Keratinocyte (primary cell): ENCODE results near the gene JCAD. TPM values are rescaled to one million over a fixed set of nuclear protein-coding genes. Genes with fewer than 3 reads are reported as not detected.

Source experiments
- DNase-seq: peaks from one replicate; pipeline ENCODE4 v3.0.0-alpha.2; 2011; ENCODE audit warnings: low read depth, missing footprints, low spot score
- FAIRE-seq: peaks from 2 replicates; lab custom pipeline; 2011; peaks lifted over from hg19 to GRCh38; lab: Jason Lieb, UNC
- H2AFZ ChIP-seq: 2 replicates; pipeline ENCODE4 v1.6.0; 2012; ENCODE audit warnings: low read length, control low read depth, inconsistent platforms; ENCODE audit not compliant: control insufficient read depth
- H3K27ac ChIP-seq: 2 replicates; pipeline ENCODE4 v1.5.1; 2011; ENCODE audit warnings: low read length; ENCODE audit not compliant: control insufficient read depth, insufficient read depth
- H3K27me3 ChIP-seq: 3 replicates; pipeline ENCODE4 v1.6.0; 2011; ENCODE audit warnings: low read length; ENCODE audit not compliant: control insufficient read depth, insufficient read depth; ENCODE audit errors: extremely low read depth
- H3K36me3 ChIP-seq, 2 experiments: 2 replicates in 1 of 2; 3 replicates in 1 of 2; pipeline ENCODE4 v1.5.1; 2011; ENCODE audit warnings: low read length in 2 of 2, mild to moderate bottlenecking in 1 of 2; ENCODE audit not compliant: control insufficient read depth in 2 of 2, insufficient read depth in 2 of 2; ENCODE audit errors: extremely low read depth in 1 of 2
- H3K4me1 ChIP-seq: 3 replicates; pipeline ENCODE4 v1.5.1; 2011; ENCODE audit warnings: low read length; ENCODE audit not compliant: control insufficient read depth, insufficient read depth; ENCODE audit errors: extremely low read depth
- H3K4me2 ChIP-seq: 3 replicates; pipeline ENCODE4 v1.6.0; 2011; ENCODE audit warnings: low read depth, low read length; ENCODE audit not compliant: control insufficient read depth, insufficient read depth; ENCODE audit errors: extremely low read depth
- H3K4me3 ChIP-seq, 3 experiments: fragments of 200-600 bp in 1 of 3; sonication (generic) in 1 of 3; 2 replicates in 2 of 3; 3 replicates in 1 of 3; pipeline ENCODE4 v1.5.1; 2011 to 2016; ENCODE audit warnings: low read length in 3 of 3, mild to moderate bottlenecking in 3 of 3, control low read depth in 2 of 3, inconsistent platforms in 1 of 3, low read depth in 1 of 3, mixed read lengths in 1 of 3, mixed run types in 1 of 3, moderate library complexity in 1 of 3; ENCODE audit not compliant: control insufficient read depth in 2 of 3, insufficient read depth in 2 of 3; ENCODE audit errors: extremely low read depth in 1 of 3
- H3K79me2 ChIP-seq: 2 replicates; pipeline ENCODE4 v1.6.0; 2012; ENCODE audit warnings: low read length; ENCODE audit not compliant: control insufficient read depth, insufficient read depth
- H3K9ac ChIP-seq: 3 replicates; pipeline ENCODE4 v1.6.0; 2011; ENCODE audit warnings: low read length; ENCODE audit not compliant: control insufficient read depth, insufficient read depth; ENCODE audit errors: extremely low read depth
- H3K9me1 ChIP-seq: 3 replicates; pipeline ENCODE4 v1.6.0; 2011; ENCODE audit warnings: low read length; ENCODE audit not compliant: control insufficient read depth, insufficient read depth; ENCODE audit errors: extremely low read depth
- H3K9me3 ChIP-seq: 2 replicates; pipeline ENCODE4 v1.5.1; 2012; ENCODE audit warnings: low read depth, low read length; ENCODE audit not compliant: control insufficient read depth
- H4K20me1 ChIP-seq: 3 replicates; pipeline ENCODE4 v1.6.0; 2011; ENCODE audit warnings: low read length; ENCODE audit not compliant: control insufficient read depth, insufficient read depth; ENCODE audit errors: extremely low read depth
- CTCF ChIP-seq, 3 experiments: IDR thresholded peaks in 1 of 3; conservative IDR thresholded peaks in 1 of 3; optimal IDR thresholded peaks in 1 of 3; 2 replicates in 2 of 3; 3 replicates in 1 of 3; pipeline versions ENCODE3 to v1.5.1; 2011; ENCODE audit warnings: low read length in 3 of 3, mild to moderate bottlenecking in 3 of 3, moderate library complexity in 2 of 3, control low read depth in 1 of 3, inconsistent platforms in 1 of 3; ENCODE audit not compliant: insufficient read depth in 2 of 3; ENCODE audit errors: extremely low read depth in 1 of 3
- EZH2 ChIP-seq: IDR thresholded peaks from one replicate; pipeline ENCODE4 v1.6.1; 2012; ENCODE audit warnings: inconsistent platforms, mild to moderate bottlenecking, low read length, moderate library complexity
- dilution Hi-C: fragments of 300-500 bp; cut with MboI; formaldehyde crosslinking; loops from one replicate; pipeline ENCODE4 v1.7.0; 2020; ENCODE audit warnings: low sequenced_read_pairs; ENCODE audit not compliant: extremely low pct_ligation_motif_present
- polyA plus RNA-seq, 5 experiments: library from polyadenylated mRNA; depleted of rRNA in 3 of 5; stranded (reverse) in 3 of 5; stranded (forward) in 1 of 5; unstranded in 1 of 5; fragments of >200 nt; gene quantifications; 1 replicate in 1 of 5; 2 replicates in 3 of 5; 3 replicates in 1 of 5; pipeline versions ENCODE4 v1.2.1 to v1.2.3, GENCODE V29; 2011 to 2012; ENCODE audit warnings: missing spikeins in 2 of 5, low read depth in 1 of 5, low replicate concordance in 1 of 5

JCAD gene
- polyA plus RNA-seq, 1 donor (not counting 4 experiments of a cell fraction or from before 2014, with no cell fraction given) = 0.10 TPM

GRCh38 chr10:30037620-30038336 lies 21.6 kb downstream of the JCAD start:
- H3K36me3 ChIP-seq = no peaks in the 10 kb centered on the region
- no peak overlapping the region for H3K9ac ChIP-seq
- no peaks in the 10 kb centered on the region for H3K9me1 ChIP-seq
- H3K27me3 ChIP-seq = peaks cover 5% of the 10 kb centered on the region
- H4K20me1 ChIP-seq = no peaks in the 10 kb centered on the region
- no peaks in the 10 kb centered on the region for H3K79me2 ChIP-seq
- TF ChIP-seq CTCF (optimal IDR thresholded peaks at IDR 0.05 in 1 of 3, IDR thresholded peaks at IDR 0.05 in 1 of 3, conservative IDR thresholded peaks at IDR 0.05 in 1 of 3; ENCODE audit: extremely low read depth in 1 of 3, insufficient read depth in 2 of 3, low read length in 3 of 3) (no peak), EZH2 (no peak)
- H3K4me3 ChIP-seq = no peak overlapping the region
- H3K4me1 ChIP-seq = no peaks in the 10 kb centered on the region
- dilution Hi-C loops = no loop called here
- H3K9me3 ChIP-seq = no peaks in the 10 kb centered on the region
- FAIRE-seq = no peak
- no peak overlapping the region for H2AFZ ChIP-seq
- H3K27ac ChIP-seq = no peak overlapping the region
- no peak for DNase-seq
- H3K4me2 ChIP-seq = no peak overlapping the region

GRCh38 chr10:30036811-30037210 lies 22.6 kb downstream of the JCAD start:
- H3K4me2 ChIP-seq = no peak overlapping the region
- no peak overlapping the region for H3K4me3 ChIP-seq
- H3K27me3 ChIP-seq = peaks cover 5% of the 10 kb centered on the region
- DNase-seq (no peak), FAIRE-seq (no peak)
- H3K36me3 ChIP-seq = no peaks in the 10 kb centered on the region
- no peak overlapping the region for H3K9ac ChIP-seq
- no peaks in the 10 kb centered on the region for H3K9me3 ChIP-seq
- dilution Hi-C loops = no loop called here
- no peaks in the 10 kb centered on the region for H4K20me1 ChIP-seq
- H3K4me1 ChIP-seq = no peaks in the 10 kb centered on the region
- H3K79me2 ChIP-seq = no peaks in the 10 kb centered on the region
- no peak overlapping the region for H3K27ac ChIP-seq
- no peak overlapping the region for H2AFZ ChIP-seq
- no peaks in the 10 kb centered on the region for H3K9me1 ChIP-seq
- TF ChIP-seq CTCF (optimal IDR thresholded peaks at IDR 0.05 in 1 of 3, IDR thresholded peaks at IDR 0.05 in 1 of 3, conservative IDR thresholded peaks at IDR 0.05 in 1 of 3; ENCODE audit: extremely low read depth in 1 of 3, insufficient read depth in 2 of 3, low read length in 3 of 3) (no peak), EZH2 (no peak)
